Gastroesophageal sphincter (tissue), 4 donors: ENCODE results near the gene MBNL1. TPM values are rescaled to one million over a fixed set of nuclear protein-coding genes. Genes with fewer than 3 reads are reported as not detected.

Experiments
- ATAC-seq: fragments of 150-250 bp; one replicate; pipeline ENCODE4 v1.9.1; 2016; ENCODE audit warnings: mild to moderate bottlenecking, moderate library complexity
- H3K27ac ChIP-seq, 4 donors: fragments of 200-600 bp; sonication (generic) in 3 of 4; 1 replicate in 3 of 4; 2 replicates in 1 of 4; pipeline ENCODE4 v1.5.1; 2016 to 2019
- H3K27me3 ChIP-seq: fragments of 200-600 bp; sonication (generic); one replicate; pipeline ENCODE4 v1.5.1; 2019
- H3K36me3 ChIP-seq, 2 donors: fragments of 200-600 bp; sonication (generic); one replicate each; pipeline ENCODE4 v1.5.1; 2019; ENCODE audit warnings: control low read depth in 1 of 2
- H3K4me1 ChIP-seq, 3 donors: fragments of 200-600 bp; sonication (generic); 1 replicate in 2 of 3; 2 replicates in 1 of 3; pipeline ENCODE4 v1.5.1; 2016 to 2019; ENCODE audit warnings: control low read depth in 2 of 3
- H3K4me3 ChIP-seq, 2 donors: fragments of 200-600 bp; sonication (generic); one replicate each; pipeline ENCODE4 v1.5.1; 2019; ENCODE audit warnings: mild to moderate bottlenecking in 1 of 2, moderate library complexity in 1 of 2
- H3K9me3 ChIP-seq, 3 donors: fragments of 200-600 bp; sonication (generic); one replicate each; pipeline ENCODE4 v1.5.1; 2017 to 2019; ENCODE audit warnings: control low read depth in 2 of 3
- EP300 ChIP-seq: sonication (generic); formaldehyde crosslinking; IDR thresholded peaks from one replicate; pipeline ENCODE4 v1.6.1; 2017; ENCODE audit warnings: antibody characterized with exemption, mild to moderate bottlenecking
- POLR2A ChIP-seq, 2 donors: fragments of 450-650 bp; IDR thresholded peaks; one replicate each; pipeline ENCODE4 v1.6.1; 2017; ENCODE audit warnings: antibody characterized with exemption in 2 of 2, mild to moderate bottlenecking in 2 of 2, moderate library complexity in 1 of 2
- POLR2AphosphoS5 ChIP-seq: sonication (generic); formaldehyde crosslinking; IDR thresholded peaks from one replicate; pipeline ENCODE4 v1.6.1; 2017; ENCODE audit warnings: antibody characterized with exemption
- WGBS, 2 donors: methylation state at CpG; one replicate each; pipeline ENCODE4 v1.1.5; 2018; ENCODE audit warnings: low coverage in 1 of 2; 5-methylcytosine and 5-hydroxymethylcytosine counted together
- total RNA-seq, 4 donors: library from RNA; depleted of rRNA; stranded (reverse); fragments of >200 nt; gene quantifications; one replicate each; pipeline ENCODE4 v1.1.0, GENCODE V29; 2016
- TF ChIP-seq, protein P1 (sequence below), 4 experiments: fragments of 200-600 bp in 2 of 4; fragments of 450-650 bp in 2 of 4; sonication (generic) in 1 of 4; IDR thresholded peaks; one replicate each; pipeline ENCODE4 v1.5.1; 2017 to 2019; ENCODE audit warnings: antibody characterized with exemption in 4 of 4, mild to moderate bottlenecking in 2 of 4, moderate library complexity in 2 of 4

The MBNL1 gene
- total RNA-seq, 4 donors from 2014 or later: 623 to 745 (median 684) TPM

DNA sequence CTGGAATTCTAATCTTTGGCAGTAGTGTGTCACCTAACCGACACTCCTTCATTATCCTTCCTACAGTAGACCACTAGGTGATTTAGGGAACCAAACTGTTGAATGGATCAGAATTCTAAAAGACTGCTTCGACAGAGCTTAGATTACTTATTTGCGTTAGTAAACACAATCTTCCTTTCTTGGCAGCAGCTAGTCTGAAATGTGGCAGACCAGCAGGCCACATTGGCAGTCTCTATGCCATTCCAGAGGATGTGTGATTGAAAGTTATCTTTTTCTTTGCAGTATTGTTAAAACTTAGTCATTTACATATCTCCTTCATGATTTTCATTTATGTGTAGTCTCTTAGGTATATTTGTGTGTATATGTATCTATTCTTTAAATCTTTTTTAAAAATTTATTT is 23.6 kb downstream of the MBNL1 start:
- ATAC-seq: no peak
- TF ChIP-seq EP300 (no peak), POLR2A (IDR thresholded peaks at IDR 0.05) (no peak), POLR2AphosphoS5 (no peak)
- TF ChIP-seq, protein P1, sequence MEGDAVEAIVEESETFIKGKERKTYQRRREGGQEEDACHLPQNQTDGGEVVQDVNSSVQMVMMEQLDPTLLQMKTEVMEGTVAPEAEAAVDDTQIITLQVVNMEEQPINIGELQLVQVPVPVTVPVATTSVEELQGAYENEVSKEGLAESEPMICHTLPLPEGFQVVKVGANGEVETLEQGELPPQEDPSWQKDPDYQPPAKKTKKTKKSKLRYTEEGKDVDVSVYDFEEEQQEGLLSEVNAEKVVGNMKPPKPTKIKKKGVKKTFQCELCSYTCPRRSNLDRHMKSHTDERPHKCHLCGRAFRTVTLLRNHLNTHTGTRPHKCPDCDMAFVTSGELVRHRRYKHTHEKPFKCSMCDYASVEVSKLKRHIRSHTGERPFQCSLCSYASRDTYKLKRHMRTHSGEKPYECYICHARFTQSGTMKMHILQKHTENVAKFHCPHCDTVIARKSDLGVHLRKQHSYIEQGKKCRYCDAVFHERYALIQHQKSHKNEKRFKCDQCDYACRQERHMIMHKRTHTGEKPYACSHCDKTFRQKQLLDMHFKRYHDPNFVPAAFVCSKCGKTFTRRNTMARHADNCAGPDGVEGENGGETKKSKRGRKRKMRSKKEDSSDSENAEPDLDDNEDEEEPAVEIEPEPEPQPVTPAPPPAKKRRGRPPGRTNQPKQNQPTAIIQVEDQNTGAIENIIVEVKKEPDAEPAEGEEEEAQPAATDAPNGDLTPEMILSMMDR (IDR thresholded peaks at IDR 0.05): peak in 1 of 4 experiments; percentile 10

DNA sequence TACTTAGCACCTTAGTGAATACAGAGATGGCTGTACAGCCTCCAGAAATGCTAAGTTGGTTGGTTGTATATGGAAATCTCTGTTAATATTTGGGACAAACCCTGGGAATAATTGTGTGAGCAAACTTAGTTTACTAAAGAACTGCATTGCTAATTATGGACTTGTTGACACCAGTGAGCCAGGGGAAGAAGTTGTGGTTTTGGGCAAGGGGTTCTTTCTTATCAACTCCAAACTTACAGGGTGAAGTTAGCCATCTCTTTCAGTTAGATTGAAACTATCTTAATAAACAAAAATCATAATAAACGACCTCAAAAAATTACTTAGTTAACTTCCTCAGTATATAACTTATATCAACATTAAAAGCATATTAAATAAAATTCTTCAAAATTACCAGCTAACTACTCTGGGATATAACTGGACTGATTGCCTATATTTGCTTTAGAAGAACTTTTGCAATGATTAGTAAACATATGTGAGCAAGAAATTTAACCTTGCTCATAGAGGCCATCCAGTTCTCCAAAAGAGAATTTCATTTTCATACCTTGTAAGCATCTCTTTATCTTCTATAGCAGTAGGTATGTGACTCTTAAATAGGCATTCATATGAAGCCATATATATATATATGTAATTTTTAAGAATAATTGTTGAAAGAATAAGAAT is 24.7 kb downstream of the MBNL1 start:
- Histone ChIP-seq H3K27me3 (no peaks in the 10 kb centered on the region), H3K4me1 (peaks cover 21 to 91% (median 26%) of the 10 kb centered on the region in 3 donors), H3K27ac (no peak overlapping the region), H3K9me3 (no peaks in the 10 kb centered on the region), H3K4me3 (no peak overlapping the region), H3K36me3 (no peaks in the 10 kb centered on the region)
- TF ChIP-seq EP300 (no peak), POLR2AphosphoS5 (no peak), POLR2A (IDR thresholded peaks at IDR 0.05) (no peak)
- TF ChIP-seq, protein P1 (IDR thresholded peaks at IDR 0.05): no peak
- no peak for ATAC-seq
- 28 to 50% methylated on average over 1 of the region's 1 CpG for WGBS, 2 donors

More for the DNA sequence above, 23.6 kb downstream of the MBNL1 start:
- H3K4me3 ChIP-seq: no peak overlapping the region
- WGBS, 2 donors: 56 to 70% methylated on average over 3 of the region's 3 CpGs
- H3K36me3 ChIP-seq: no peaks in the 10 kb centered on the region
- H3K9me3 ChIP-seq: no peaks in the 10 kb centered on the region
- H3K27ac ChIP-seq: peak overlapping the region in 1 of 4 donors; percentile 6
- H3K27me3 ChIP-seq: no peaks in the 10 kb centered on the region
- peaks cover 11 to 91% (median 17%) of the 10 kb centered on the region in 3 donors for H3K4me1 ChIP-seq

DNA sequence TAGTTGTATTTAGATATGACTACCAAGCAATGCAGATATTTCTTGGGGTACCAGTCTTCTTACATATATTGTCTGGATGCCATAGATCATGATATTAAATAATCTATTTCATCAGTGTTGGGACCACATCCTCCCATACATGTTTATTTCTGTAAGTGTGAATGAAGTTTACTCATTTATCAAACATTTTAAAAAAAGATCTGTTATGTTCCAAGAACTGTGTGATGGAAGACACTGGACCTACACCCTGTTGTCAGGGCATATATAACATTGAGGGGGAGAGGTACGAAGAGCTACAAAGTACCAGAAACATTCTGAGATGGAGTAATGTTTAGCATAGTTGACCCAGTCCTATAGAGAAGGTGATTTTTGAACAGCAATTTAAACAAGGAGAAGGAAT is 26.6 kb downstream of the MBNL1 start:
- WGBS, 2 donors: 73 to 83% methylated on average over 1 of the region's 1 CpG
- no peaks in the 10 kb centered on the region for H3K9me3 ChIP-seq
- TF ChIP-seq, protein P1 (IDR thresholded peaks at IDR 0.05): no peak
- TF ChIP-seq EP300 (no peak), POLR2A (IDR thresholded peaks at IDR 0.05) (no peak), POLR2AphosphoS5 (no peak)
- no peaks in the 10 kb centered on the region for H3K27me3 ChIP-seq
- peak overlapping the region in 3 of 4 donors; percentile 16 to 29 (median 24) for H3K27ac ChIP-seq
- no peak for ATAC-seq
- peaks cover 27 to 99% (median 28%) of the 10 kb centered on the region in 3 donors for H3K4me1 ChIP-seq
- H3K36me3 ChIP-seq: peaks cover 0 to 6% of the 10 kb centered on the region in 2 donors
- H3K4me3 ChIP-seq: no peak overlapping the region

DNA sequence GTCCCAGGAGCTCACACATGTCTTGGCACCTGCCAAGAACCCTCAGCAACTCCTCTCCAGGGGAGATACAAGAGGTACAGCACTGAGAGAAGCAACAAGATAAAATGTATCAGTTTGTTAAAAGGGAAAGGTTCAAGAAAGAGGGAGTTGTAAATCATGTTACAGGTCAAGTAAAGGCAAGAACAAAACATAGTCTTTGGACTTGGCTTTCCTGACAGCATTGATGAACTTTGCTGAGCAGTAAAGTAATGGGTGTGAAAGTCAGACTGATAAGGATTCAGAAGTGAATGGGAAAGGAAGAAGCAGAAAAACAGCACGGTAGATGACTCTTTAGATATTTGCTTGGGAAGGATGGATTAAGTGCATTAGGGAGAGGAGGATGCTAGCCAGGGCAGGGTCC is 27.1 kb downstream of the MBNL1 start:
- Histone ChIP-seq H3K4me3 (no peak overlapping the region), H3K27me3 (no peaks in the 10 kb centered on the region), H3K4me1 (peaks cover 28 to 99% (median 29%) of the 10 kb centered on the region in 3 donors), H3K27ac (peak overlapping the region in 3 of 4 donors; percentile 16 to 29 (median 24)), H3K9me3 (no peaks in the 10 kb centered on the region), H3K36me3 (peaks cover 0 to 6% of the 10 kb centered on the region in 2 donors)
- ATAC-seq: no peak
- WGBS, 2 donors: 29 to 50% methylated on average over 1 of the region's 1 CpG
- TF ChIP-seq EP300: no peak
- no peak for TF ChIP-seq POLR2A (IDR thresholded peaks at IDR 0.05)
- TF ChIP-seq, protein P1 (IDR thresholded peaks at IDR 0.05): no peak
- TF ChIP-seq POLR2AphosphoS5: no peak

DNA sequence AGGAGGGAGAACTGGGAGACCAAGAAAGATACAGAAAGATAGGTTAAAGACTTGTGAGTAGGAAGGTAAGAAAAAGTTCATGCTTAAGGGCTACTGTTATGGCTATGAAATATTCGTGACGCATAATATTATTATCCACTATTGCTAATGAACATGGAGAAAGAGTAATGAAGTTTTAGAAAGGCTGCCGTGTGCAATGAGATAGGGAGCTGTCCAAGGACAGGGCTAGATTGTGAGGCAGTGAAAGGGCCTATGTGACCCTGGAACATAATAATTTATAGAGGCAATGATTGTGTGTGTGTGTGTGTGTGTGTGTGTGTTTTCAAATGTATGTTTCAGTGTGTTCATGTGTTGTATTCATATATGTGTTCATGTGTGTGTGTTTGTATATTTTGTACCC is 27.7 kb downstream of the MBNL1 start:
- Histone ChIP-seq H3K27me3 (no peaks in the 10 kb centered on the region), H3K36me3 (peaks cover 0 to 6% of the 10 kb centered on the region in 2 donors), H3K9me3 (no peaks in the 10 kb centered on the region), H3K27ac (peak overlapping the region in 3 of 4 donors; percentile 16 to 29 (median 24)), H3K4me1 (peaks cover 28 to 98% (median 29%) of the 10 kb centered on the region in 3 donors), H3K4me3 (no peak overlapping the region)
- TF ChIP-seq, protein P1 (IDR thresholded peaks at IDR 0.05): no peak
- TF ChIP-seq EP300 (no peak), POLR2AphosphoS5 (no peak), POLR2A (IDR thresholded peaks at IDR 0.05) (no peak)
- WGBS, 2 donors: 68 to 79% methylated on average over 3 of the region's 3 CpGs
- no peak for ATAC-seq
